ENCODE results near the gene GSK3A. TPM values are rescaled to one million over a fixed set of nuclear protein-coding genes. Genes with fewer than 3 reads are reported as not detected.
A peak's percentile ranks its signal among the peaks of the same experiment; 100 is the strongest.

Gene GSK3A
- total and polyA plus RNA-seq, 9 of the 15 experiments (the other 6 are each of a cell fraction or from before 2014, with no cell fraction given) = 0.62 to 90.7 (median 33.3) TPM

GRCh38 chr19:42269478-42270345, 27.3 kb upstream of the GSK3A start (continued):
- TF ChIP-seq TSHZ1 (CRISPR knock-in tag; IDR thresholded peaks at IDR 0.05) = no peak
- TF ChIP-seq ADNP (tag; IDR thresholded peaks at IDR 0.05) = no peak
- no peak for TF ChIP-seq ZNF830 (CRISPR knock-in tag; IDR thresholded peaks at IDR 0.05)
- peak; percentile 79 for TF ChIP-seq ZEB2 (IDR thresholded peaks at IDR 0.05)
- no peak for TF ChIP-seq SREBF2 (CRISPR knock-in tag; IDR thresholded peaks at IDR 0.05)
- TF ChIP-seq MEIS2 (IDR thresholded peaks at IDR 0.05; ENCODE audit: partially characterized antibody) = peak; percentile 85
- peak; percentile 45; the same call in 1 of the 2 replicates for TF ChIP-seq SMARCE1 (IDR thresholded peaks at IDR 0.05)
- no peak for TF ChIP-seq RERE (CRISPR knock-in tag; IDR thresholded peaks at IDR 0.05; ENCODE audit: borderline replicate concordance)
- no peak for TF ChIP-seq MXI1 (IDR thresholded peaks at IDR 0.05; ENCODE audit: low read depth, low read length)
- TF ChIP-seq CHAMP1 (IDR thresholded peaks at IDR 0.05) = no peak
- TF ChIP-seq TEAD4 (IDR thresholded peaks at IDR 0.05; ENCODE audit: low read length) = no peak
- TF ChIP-seq TEAD4 (CRISPR knock-in tag; IDR thresholded peaks at IDR 0.05; ENCODE audit: borderline replicate concordance) = no peak
- TF ChIP-seq ZBTB7A (IDR thresholded peaks at IDR 0.05; ENCODE audit: borderline replicate concordance, control insufficient read depth, low read depth, low read length) = no peak; the same call in 1 of the 2 replicates
- no peak for TF ChIP-seq HCFC1 (IDR thresholded peaks at IDR 0.05; ENCODE audit: low read depth, low read length)
- no peak for TF ChIP-seq EWSR1 (IDR thresholded peaks at IDR 0.05; ENCODE audit: borderline replicate concordance, low read depth, partially characterized antibody)
